Activated T-helper 1 cell treated with anti-CD3 and anti-CD28 coated beads, Interleukin-12 subunit alpha, Interleukin-12 subunit beta, Interleukin-2, Interleukin-4 antibody, amounts not matched to agents 30 ng/mL and 10 ng/mL and 1 ng/mL, durations not matched to agents 14 hours and 24 hours and 36 hours (primary cell): ENCODE measurements around the gene EGFLAM. TPM values are rescaled to one million over a fixed set of nuclear protein-coding genes. Genes with fewer than 3 reads are reported as not detected.
"Not testable (repeated sequence)": the region's sequence is repeated elsewhere in the genome, so short reads cannot be mapped to it uniquely, and the experiment has no call there.

Experiments
- DNase-seq: peaks from one replicate; pipeline ENCODE4 v3.0.0; 2021; ENCODE audit warnings: low spot score
- H3K27ac Mint-ChIP-seq: one replicate; pipeline ENCODE4 v1.8.0; 2021; ENCODE audit warnings: mild to moderate bottlenecking, mixed read lengths
- H3K27me3 Mint-ChIP-seq: one replicate; pipeline ENCODE4 v1.8.0; 2022; ENCODE audit warnings: mild to moderate bottlenecking, moderate library complexity, mixed read lengths; ENCODE audit not compliant: insufficient read depth
- H3K36me3 Mint-ChIP-seq: one replicate; pipeline ENCODE4 v1.8.0; 2021; ENCODE audit warnings: low read depth, mixed read lengths
- H3K4me1 Mint-ChIP-seq: one replicate; pipeline ENCODE4 v1.8.0; 2021; ENCODE audit warnings: low read depth, mixed read lengths
- H3K4me3 Mint-ChIP-seq: one replicate; pipeline ENCODE4 v1.8.0; 2021; ENCODE audit warnings: mild to moderate bottlenecking, moderate library complexity, mixed read lengths
- H3K9me3 Mint-ChIP-seq: one replicate; pipeline ENCODE4 v1.8.0; 2021; ENCODE audit warnings: mixed read lengths
- intact Hi-C: fragments of 100-400 bp; cut with micrococcal nuclease; formaldehyde crosslinking; loops from one replicate; pipeline ENCODE4 v1.15.1; 2024
- total RNA-seq: library from RNA; stranded (reverse); gene quantifications from 2 replicates; pipeline ENCODE4 v1.2.3, GENCODE V29; 2022

Gene EGFLAM
- total RNA-seq, 1 donor from 2014 or later, result not detected

DNA sequence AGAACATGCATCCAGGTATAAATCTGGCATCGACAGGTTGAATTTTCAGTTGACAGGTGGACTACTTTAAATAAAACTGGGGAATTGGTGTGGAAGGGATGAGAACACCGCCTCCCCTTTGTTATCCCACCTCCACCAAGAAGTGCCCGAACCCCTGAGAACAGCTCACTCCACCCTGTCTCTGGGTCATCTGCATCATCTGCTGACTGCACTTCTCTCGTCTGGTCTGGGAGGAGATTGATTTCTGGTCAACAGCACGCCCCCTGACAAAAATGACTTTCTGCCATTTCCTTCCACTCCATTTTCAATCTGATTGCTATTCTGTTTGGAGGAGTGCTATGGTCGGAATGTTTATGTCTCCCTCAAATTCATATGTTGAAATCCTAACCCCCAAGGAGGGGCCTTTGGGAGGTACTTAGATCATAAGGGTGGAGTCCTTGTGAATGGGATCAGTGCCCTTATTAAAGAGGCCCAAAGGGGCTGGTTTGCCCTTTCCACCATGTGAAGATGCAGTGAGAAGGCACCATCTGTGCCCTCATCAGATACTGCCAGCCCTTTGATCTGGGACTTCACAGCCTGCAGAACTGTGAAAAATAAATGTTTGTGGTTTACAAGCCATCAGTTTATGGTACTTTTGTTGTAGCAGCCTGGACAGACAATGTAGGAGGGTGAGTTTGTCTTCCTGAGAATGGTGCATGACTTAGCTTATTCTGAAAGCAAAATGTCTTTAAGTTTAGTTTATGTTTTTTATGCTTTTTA is 145.7 kb downstream of the EGFLAM start:
- no peak overlapping the region for H3K4me3 Mint-ChIP-seq

DNA sequence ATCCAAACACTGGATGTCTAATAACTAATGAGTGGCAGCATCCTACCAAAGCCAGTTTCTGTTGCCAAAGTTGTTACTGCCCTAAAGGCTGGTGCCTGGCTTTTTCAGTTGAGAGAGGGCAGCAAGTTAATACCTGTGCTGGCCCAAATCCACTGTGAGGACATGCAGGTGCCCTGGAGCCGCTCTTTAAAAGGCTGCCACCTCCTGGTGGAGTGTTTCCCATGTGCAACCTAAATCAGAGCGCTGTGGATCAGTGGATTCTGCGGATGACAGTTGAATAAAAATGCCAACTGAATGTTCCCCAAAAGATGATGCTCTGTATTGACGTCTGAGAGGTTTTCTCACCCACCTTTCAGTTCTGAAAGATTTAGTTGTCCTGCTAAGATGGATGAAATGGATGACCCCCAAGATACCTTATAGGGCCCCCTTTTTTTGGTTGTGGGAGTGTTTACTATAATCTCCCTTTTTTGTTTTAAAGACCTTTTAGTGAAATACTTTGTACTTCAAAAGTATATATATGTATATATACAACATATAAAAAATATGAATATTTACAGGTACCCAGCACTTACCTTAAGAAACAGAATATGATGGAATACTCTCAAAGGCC is 146.4 kb downstream of the EGFLAM start:
- Mint-ChIP-seq H3K36me3 (no peaks in the 10 kb centered on the region), H3K27ac (no peak overlapping the region), H3K27me3 (peaks cover 15% of the 10 kb centered on the region), H3K4me1 (no peaks in the 10 kb centered on the region), H3K9me3 (no peaks in the 10 kb centered on the region), H3K4me3 (no peak overlapping the region)
- DNase-seq, result no peak
- intact Hi-C loops, result no loop called here

More for the DNA sequence above, 145.7 kb downstream of the EGFLAM start:
- no peaks in the 10 kb centered on the region for H3K36me3 Mint-ChIP-seq
- H3K27ac Mint-ChIP-seq, result no peak overlapping the region
- intact Hi-C loops, result no loop called here
- peaks cover 13% of the 10 kb centered on the region for H3K27me3 Mint-ChIP-seq
- H3K9me3 Mint-ChIP-seq, result no peaks in the 10 kb centered on the region
- no peak for DNase-seq
- H3K4me1 Mint-ChIP-seq, result no peaks in the 10 kb centered on the region

DNA sequence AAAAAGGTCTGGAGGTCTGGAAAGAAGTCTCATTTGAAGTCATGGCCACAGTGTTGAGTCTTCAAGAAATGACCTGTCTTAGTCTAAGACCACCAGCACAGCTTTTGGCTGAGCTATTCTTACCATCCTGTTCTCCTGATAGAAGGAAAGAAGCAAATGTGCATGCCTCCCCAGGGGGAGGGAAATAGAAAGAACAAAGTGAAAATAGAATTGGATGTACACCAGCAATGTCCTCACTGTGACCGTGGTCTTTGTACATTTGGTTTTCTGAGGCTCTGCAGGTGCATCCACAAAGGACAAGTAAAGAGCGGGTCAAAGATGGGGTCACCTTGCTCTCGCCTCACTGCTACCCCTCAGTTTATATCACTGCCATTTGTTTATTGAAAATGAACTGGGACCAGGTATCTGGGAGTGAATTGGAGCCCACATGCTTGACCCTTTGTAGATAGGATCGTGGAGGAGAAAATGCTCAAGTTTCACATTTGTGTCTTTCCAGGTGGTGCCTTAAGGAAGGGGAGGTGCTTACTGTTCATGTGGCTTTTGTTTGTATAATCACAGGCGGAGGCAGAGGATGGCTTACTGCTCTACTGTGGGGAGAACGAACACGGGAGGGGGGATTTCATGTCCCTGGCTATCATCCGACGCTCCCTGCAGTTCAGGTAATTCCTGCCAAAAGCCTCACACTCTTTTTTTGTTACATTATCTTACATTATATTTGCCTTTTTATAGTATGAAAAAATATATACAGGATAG is 150.3 kb downstream of the EGFLAM start:
- H3K27ac Mint-ChIP-seq, result no peak overlapping the region
- H3K4me3 Mint-ChIP-seq, result no peak overlapping the region
- H3K27me3 Mint-ChIP-seq, result peaks cover 6% of the 10 kb centered on the region
- H3K9me3 Mint-ChIP-seq, result no peaks in the 10 kb centered on the region
- intact Hi-C loops, result no loop called here
- no peaks in the 10 kb centered on the region for H3K4me1 Mint-ChIP-seq
- DNase-seq, result no peak
- no peaks in the 10 kb centered on the region for H3K36me3 Mint-ChIP-seq

DNA sequence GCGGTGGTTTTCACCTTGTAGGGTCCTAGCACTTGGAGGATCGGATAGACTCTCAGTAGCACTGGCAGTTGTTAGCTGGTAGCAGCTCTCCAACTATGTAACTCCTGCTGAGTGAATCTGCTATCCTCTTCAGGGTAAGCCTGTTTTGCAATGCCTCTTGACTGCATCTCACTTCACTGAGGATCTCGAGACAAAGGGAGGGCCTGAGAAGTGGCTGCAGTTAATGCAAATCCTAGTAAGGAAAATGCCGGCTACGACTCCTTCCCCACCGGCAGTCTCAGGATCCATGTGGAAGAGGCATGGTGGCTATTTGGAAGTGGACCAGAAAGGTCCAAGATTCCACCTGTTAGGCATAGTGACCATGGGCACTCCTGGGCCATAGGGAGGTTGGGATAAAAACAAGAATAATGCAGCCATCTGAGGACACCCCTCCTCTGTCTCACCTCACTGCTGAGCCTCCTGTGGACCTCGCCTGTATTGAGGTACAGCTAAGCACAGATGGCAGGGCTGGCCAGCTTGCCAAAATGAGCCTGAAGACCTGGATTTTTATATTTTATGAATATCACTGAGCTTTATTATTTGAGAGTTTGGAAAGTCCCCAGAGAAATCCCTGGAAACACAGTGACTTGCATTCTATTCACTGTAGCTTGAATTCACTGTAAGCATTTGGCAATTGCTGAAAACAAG is 152.1 kb downstream of the EGFLAM start:
- no peaks in the 10 kb centered on the region for H3K9me3 Mint-ChIP-seq
- no peaks in the 10 kb centered on the region for H3K4me1 Mint-ChIP-seq
- intact Hi-C loops, result no loop called here
- peaks cover 6% of the 10 kb centered on the region for H3K27me3 Mint-ChIP-seq
- no peak for DNase-seq
- no peak overlapping the region for H3K27ac Mint-ChIP-seq
- H3K36me3 Mint-ChIP-seq, result no peaks in the 10 kb centered on the region
- H3K4me3 Mint-ChIP-seq, result no peak overlapping the region

DNA sequence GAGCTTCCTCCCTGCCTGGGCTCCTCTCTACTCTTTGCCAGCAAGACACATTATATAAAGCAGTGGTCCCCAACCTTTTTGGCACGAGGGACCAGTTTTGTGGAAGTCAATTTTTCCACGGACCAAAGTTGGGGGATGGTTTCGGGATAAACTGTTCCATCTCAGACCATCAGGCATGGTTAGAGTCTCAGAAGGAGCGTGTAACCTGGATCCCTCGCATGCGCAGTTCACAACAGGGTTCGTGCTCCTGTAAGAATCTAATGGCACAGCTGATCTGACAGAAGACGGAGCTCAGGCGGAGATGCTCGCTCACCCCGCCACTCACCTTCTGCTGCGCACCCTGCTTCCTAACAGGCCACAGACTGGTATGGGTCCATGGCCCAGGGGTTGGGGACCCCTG is 155.3 kb downstream of the EGFLAM start:
- H3K27me3 Mint-ChIP-seq, result peaks cover 16% of the 10 kb centered on the region
- H3K9me3 Mint-ChIP-seq, result no peaks in the 10 kb centered on the region
- no peak overlapping the region for H3K27ac Mint-ChIP-seq
- no peak for DNase-seq
- intact Hi-C loops, result no loop called here
- no peaks in the 10 kb centered on the region for H3K36me3 Mint-ChIP-seq
- no peak overlapping the region for H3K4me3 Mint-ChIP-seq
- no peaks in the 10 kb centered on the region for H3K4me1 Mint-ChIP-seq

DNA sequence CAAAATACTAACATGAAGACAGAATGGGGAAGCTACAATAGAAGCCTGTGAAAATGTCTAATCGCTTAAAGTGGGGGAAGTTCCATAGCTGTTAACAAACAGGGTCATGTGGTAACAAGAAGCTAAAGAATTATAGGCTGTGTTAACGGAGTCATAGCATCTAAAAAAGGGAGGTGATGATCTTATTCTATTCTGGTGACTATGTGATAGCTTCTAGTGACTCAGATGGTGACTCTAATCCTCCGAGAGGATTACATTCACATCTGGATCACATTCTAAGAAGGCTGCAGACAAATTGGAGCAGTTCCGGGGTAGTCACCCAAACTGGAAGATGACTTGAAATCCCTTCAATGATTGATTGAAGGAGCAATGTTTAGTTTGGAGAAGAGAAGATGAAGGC is 156.0 kb downstream of the EGFLAM start:
- Mint-ChIP-seq H3K36me3 (no peaks in the 10 kb centered on the region), H3K4me3 (no peak overlapping the region), H3K9me3 (no peaks in the 10 kb centered on the region), H3K4me1 (no peaks in the 10 kb centered on the region), H3K27ac (no peak overlapping the region), H3K27me3 (peaks cover 16% of the 10 kb centered on the region)
- intact Hi-C loops, result no loop called here
- no peak for DNase-seq

DNA sequence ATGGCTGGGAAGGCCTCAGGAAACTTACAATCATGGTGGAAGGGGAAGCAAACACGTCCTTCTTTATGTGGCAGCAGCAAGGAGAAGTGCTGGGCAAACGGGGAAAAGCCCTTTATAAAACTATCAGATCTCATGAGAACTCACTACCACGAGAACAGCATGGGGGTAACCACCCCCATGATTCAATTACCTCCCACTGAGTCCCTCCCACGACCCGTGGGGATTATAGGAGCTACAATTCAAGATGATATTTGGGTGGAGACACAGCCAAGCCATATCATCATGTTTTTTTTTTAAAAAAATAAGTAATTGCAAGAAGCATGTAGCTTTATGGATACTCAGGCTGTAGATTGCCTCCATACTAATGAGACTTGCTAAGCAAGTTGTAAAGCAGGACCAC is 157.4 kb downstream of the EGFLAM start:
- H3K4me3 Mint-ChIP-seq, H3K9me3 Mint-ChIP-seq, H3K36me3 Mint-ChIP-seq, DNase-seq, H3K4me1 Mint-ChIP-seq, H3K27ac Mint-ChIP-seq, intact Hi-C loops: not testable (repeated sequence)
- H3K27me3 Mint-ChIP-seq, result peaks cover 20% of the 10 kb centered on the region

DNA sequence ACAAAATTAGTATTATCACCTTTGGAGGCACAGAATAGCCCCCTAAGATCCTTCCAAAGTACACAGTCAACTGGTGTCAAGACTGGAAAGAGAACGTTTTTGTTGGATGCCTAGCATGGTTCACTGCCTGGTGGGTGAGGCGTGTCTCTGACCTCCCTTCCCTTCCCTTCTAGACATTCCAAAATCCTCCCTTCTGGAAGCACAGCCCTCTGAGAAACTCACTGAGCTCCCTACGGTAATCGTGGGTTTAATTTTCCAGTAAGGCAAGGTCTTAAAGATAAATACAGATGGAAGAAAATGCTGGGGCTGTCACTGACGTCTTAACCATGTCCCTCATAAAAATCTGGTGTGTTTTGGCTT is 159.3 kb downstream of the EGFLAM start:
- Mint-ChIP-seq H3K27me3 (peaks cover 23% of the 10 kb centered on the region), H3K4me1 (no peaks in the 10 kb centered on the region), H3K9me3 (no peaks in the 10 kb centered on the region), H3K27ac (no peak overlapping the region), H3K4me3 (no peak overlapping the region), H3K36me3 (no peaks in the 10 kb centered on the region)
- no peak for DNase-seq
- intact Hi-C loops, result no loop called here

DNA sequence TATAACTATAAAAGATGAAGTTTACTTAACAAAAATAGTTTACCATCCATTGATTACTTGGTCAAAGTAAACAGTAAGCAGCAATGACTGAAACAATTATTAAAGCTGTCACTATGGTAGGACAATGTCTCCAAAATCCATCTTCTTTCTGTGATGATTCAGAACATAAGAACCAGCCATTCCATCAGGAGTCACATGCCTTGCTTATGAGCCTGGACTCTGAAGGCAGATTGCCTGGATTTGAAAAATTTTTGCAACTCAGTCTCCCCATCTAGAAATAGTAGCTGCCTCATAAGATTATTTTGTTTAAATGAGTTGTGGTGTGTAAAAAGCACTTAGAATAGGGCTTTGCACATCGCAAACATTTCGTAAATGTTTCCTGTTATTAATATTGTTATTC is 161.9 kb downstream of the EGFLAM start:
- intact Hi-C loops, result loop anchor here (1.0 kb wide), 1 partner anchor 389 kb away; no protein-coding TSS in a partner anchor
- Mint-ChIP-seq H3K27ac (no peak overlapping the region), H3K4me1 (no peaks in the 10 kb centered on the region), H3K4me3 (no peak overlapping the region), H3K27me3 (peaks cover 26% of the 10 kb centered on the region), H3K36me3 (no peaks in the 10 kb centered on the region), H3K9me3 (no peaks in the 10 kb centered on the region)
- no peak for DNase-seq

DNA sequence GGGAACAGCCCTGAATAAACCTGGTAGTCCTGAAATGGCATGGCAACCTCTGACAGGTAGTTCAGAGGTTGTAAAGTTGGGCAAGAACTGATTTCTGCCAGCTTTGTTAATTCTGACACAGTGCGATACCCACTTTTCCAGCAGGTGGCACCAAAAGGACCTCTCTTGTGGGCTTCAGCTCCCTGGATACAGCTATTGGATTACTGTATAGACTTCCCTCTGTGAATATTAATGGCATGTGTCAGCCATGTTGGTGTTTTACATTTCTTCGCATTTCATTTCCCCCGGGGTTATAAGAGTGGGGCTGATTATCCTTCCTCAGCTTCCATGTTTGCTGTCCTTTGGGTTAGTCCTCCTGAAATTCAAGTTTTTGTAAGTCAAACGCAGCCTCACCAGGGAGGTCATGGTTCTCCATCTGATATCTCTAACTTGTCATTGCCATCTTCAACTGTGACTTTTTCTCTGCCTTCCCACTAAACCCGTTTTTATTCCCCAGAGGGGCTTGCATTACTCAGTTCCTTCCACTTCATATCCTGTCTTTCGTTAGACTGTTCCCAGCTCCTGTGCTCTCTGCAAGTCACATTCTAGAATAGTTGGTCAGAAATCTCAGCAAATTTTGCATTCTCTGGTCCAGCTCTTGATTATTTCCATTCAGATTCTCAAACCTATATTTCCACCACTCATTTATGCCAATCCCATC is 162.5 kb downstream of the EGFLAM start:
- H3K27me3 Mint-ChIP-seq, result peaks cover 26% of the 10 kb centered on the region
- peak; percentile 4 for DNase-seq
- intact Hi-C loops, result loop anchor here (1.0 kb wide), 1 partner anchor 388 kb away; no protein-coding TSS in a partner anchor
- H3K9me3 Mint-ChIP-seq, result no peaks in the 10 kb centered on the region
- no peaks in the 10 kb centered on the region for H3K36me3 Mint-ChIP-seq
- no peak overlapping the region for H3K4me3 Mint-ChIP-seq
- no peaks in the 10 kb centered on the region for H3K4me1 Mint-ChIP-seq
- no peak overlapping the region for H3K27ac Mint-ChIP-seq

DNA sequence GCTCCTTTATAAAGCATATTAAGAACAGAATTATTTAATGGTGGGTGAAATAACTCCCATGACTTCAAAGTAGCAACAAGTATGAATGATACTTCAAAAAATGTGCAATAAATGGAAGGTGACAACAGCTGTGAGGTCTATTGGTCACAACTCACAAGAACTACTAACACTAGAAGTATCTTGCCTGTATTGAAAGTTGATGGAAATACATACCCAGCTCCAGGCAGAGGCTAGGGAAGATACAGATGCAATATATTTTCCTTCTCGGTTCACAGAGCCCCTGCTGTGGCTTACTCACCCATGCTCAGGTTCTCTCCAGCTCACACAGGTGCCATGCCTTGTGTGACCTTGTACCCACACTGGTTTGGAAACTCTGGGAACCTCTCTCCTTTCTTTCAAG is 164.3 kb downstream of the EGFLAM start:
- H3K27me3 Mint-ChIP-seq, result peaks cover 22% of the 10 kb centered on the region
- H3K9me3 Mint-ChIP-seq, result no peaks in the 10 kb centered on the region
- H3K4me3 Mint-ChIP-seq, result no peak overlapping the region
- intact Hi-C loops, result no loop called here
- DNase-seq, result no peak
- no peaks in the 10 kb centered on the region for H3K36me3 Mint-ChIP-seq
- peaks cover 12% of the 10 kb centered on the region for H3K4me1 Mint-ChIP-seq
- no peak overlapping the region for H3K27ac Mint-ChIP-seq

DNA sequence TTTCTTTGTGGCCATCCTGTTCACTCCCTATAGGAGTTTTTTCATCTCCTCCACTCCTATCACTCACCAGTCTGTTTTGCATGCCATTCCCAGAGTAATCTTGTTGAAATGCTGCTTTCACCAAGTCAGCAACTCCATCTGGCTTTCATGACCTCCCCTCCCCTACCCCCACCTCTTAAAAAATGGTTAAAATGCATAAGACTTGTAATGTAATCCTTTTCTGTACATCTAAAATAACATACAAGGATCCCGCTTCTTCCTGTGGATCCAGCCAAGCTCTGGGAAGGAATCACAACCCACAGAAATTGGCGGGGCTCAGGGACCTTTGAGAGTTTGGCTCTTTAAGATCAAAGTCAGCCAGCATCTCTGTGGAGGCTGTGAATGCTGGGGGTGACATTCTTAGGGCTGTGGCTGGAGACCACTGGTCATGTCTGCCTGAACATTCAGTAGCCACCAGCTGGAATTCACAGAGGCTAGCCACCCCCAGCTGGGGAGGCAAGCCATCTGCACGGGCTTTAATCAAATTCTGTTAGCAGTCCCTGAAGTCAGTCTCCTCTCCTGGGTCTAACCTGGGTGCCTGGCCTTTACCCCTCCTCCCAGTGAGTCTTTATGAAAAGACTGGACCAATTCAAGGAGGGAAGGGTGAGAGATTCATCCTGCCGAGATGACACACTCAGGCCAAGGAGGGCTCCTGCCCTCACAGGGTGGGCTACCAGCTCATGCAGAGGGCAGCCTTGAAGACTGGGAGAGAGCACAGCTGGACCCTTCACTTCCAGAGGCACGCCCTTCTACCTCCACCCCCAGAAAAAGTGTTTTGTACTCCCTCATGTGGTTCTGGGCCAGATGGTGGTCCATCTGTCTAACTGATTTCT is 165.2 kb downstream of the EGFLAM start:
- no peaks in the 10 kb centered on the region for H3K9me3 Mint-ChIP-seq
- H3K4me3 Mint-ChIP-seq, result no peak overlapping the region
- H3K27me3 Mint-ChIP-seq, result peaks cover 19% of the 10 kb centered on the region
- no peak for DNase-seq
- intact Hi-C loops, result no loop called here
- no peaks in the 10 kb centered on the region for H3K36me3 Mint-ChIP-seq
- no peak overlapping the region for H3K27ac Mint-ChIP-seq
- peaks cover 15% of the 10 kb centered on the region for H3K4me1 Mint-ChIP-seq
